HG03442 (cell line): ENCODE measurements around the gene SMARCA4.
"Not testable (repeated sequence)": the region's sequence is repeated elsewhere in the genome, so short reads cannot be mapped to it uniquely, and the experiment has no call there.

Experiments
- ATAC-seq: cut with Tn5 transposase; IDR thresholded peaks from one replicate; pipeline ENCODE4 v1.9.1; 2021; ENCODE audit warnings: mild to moderate bottlenecking, moderate library complexity; ENCODE audit not compliant: unreplicated experiment

The SMARCA4 gene

GRCh38 chr19:11092181-11092538 is 131.3 kb downstream of the SMARCA4 start:
- ATAC-seq, result no peak

GRCh38 chr19:11093689-11094238 is 132.9 kb downstream of the SMARCA4 start:
- ATAC-seq, result no peak

GRCh38 chr19:11094520-11094894 is 133.7 kb downstream of the SMARCA4 start:
- ATAC-seq, result no peak

- no peak for ATAC-seq
Measured at GRCh38 chr19:11096210-11096841, 135.5 kb downstream of the SMARCA4 start.

GRCh38 chr19:11097367-11097766 is 136.5 kb downstream of the SMARCA4 start:
- ATAC-seq, result not testable (repeated sequence)

- ATAC-seq, result no peak
Measured at GRCh38 chr19:11098327-11098726, 137.5 kb downstream of the SMARCA4 start.

- no peak for ATAC-seq
Measured at GRCh38 chr19:11098861-11099260, 138.0 kb downstream of the SMARCA4 start.

GRCh38 chr19:11100049-11100448 is 139.2 kb downstream of the SMARCA4 start:
- no peak for ATAC-seq

- ATAC-seq, result no peak
Measured at GRCh38 chr19:11101057-11101456, 140.2 kb downstream of the SMARCA4 start.

GRCh38 chr19:11102944-11103343 is 142.1 kb downstream of the SMARCA4 start:
- ATAC-seq, result no peak

GRCh38 chr19:11103667-11104066 is 142.8 kb downstream of the SMARCA4 start:
- ATAC-seq, result not testable (repeated sequence)

- no peak for ATAC-seq
Measured at GRCh38 chr19:11105014-11105636, 144.3 kb downstream of the SMARCA4 start.

GRCh38 chr19:11106477-11106876 is 145.6 kb downstream of the SMARCA4 start:
- ATAC-seq, result no peak

- no peak for ATAC-seq
Measured at GRCh38 chr19:11108746-11109145, 147.9 kb downstream of the SMARCA4 start.

- ATAC-seq, result no peak
Measured at GRCh38 chr19:11111117-11111770, 150.4 kb downstream of the SMARCA4 start.

- ATAC-seq, result no peak
Measured at GRCh38 chr19:11111771-11112144, 150.9 kb downstream of the SMARCA4 start.
